Endothelial cell of umbilical vein (primary cell): ENCODE measurements around the gene MED27. TPM values are rescaled to one million over a fixed set of nuclear protein-coding genes. Genes with fewer than 3 reads are reported as not detected.

Source experiments
- BruUV-seq: library from RNA; stranded (reverse); fragments of 400-500 nt; replicated peaks from 2 replicates; lab custom pipeline; 2021; lab: Mats Ljungman, UMichigan
- CTCF ChIA-PET: fragments of 300-600, 350-600 bp; sonication (Branson Sonifier 250); formaldehyde crosslinking; loops from one replicate; lab custom pipeline; 2021; ENCODE audit warnings: antibody characterized with exemption, inconsistent platforms; lab: Charles Lee
- POLR2A ChIA-PET: fragments of 300-600, 350-600 bp; sonication (Branson Sonifier 250); formaldehyde crosslinking; loops from one replicate; lab custom pipeline; 2021; ENCODE audit warnings: antibody characterized with exemption, inconsistent platforms; lab: Charles Lee
- DNase-seq: peaks from one replicate; pipeline ENCODE4 v3.0.0-alpha.2; 2011; ENCODE audit warnings: low read depth, low spot score
- FAIRE-seq: peaks from 2 replicates; lab custom pipeline; 2011; peaks lifted over from hg19 to GRCh38; lab: Jason Lieb, UNC
- H2AFZ ChIP-seq: 2 replicates; pipeline ENCODE4 v1.6.0; 2012; ENCODE audit warnings: low read depth, low read length, control low read depth, inconsistent platforms
- H3K27ac ChIP-seq: 2 replicates; pipeline ENCODE4 v1.5.1; 2011; ENCODE audit warnings: low read depth, mild to moderate bottlenecking, control low read depth, low read length, moderate library complexity; ENCODE audit not compliant: insufficient read depth
- H3K27me3 ChIP-seq, 2 experiments: 2 replicates each; pipeline versions ENCODE4 v1.6.0 to v1.6.1; 2011; ENCODE audit warnings: low read length in 2 of 2, mixed read lengths in 1 of 2; ENCODE audit not compliant: control insufficient read depth in 2 of 2, insufficient read depth in 2 of 2
- H3K36me3 ChIP-seq, 2 experiments: 2 replicates in 1 of 2; 3 replicates in 1 of 2; pipeline ENCODE4 v1.5.1; 2011; ENCODE audit warnings: low read length in 2 of 2, mild to moderate bottlenecking in 1 of 2, moderate library complexity in 1 of 2; ENCODE audit not compliant: control insufficient read depth in 2 of 2, insufficient read depth in 2 of 2; ENCODE audit errors: extremely low read depth in 1 of 2
- H3K4me1 ChIP-seq: 3 replicates; pipeline ENCODE4 v1.5.1; 2011; ENCODE audit warnings: mild to moderate bottlenecking, low read length; ENCODE audit not compliant: control insufficient read depth, insufficient read depth; ENCODE audit errors: extremely low read depth
- H3K4me2 ChIP-seq: 2 replicates; pipeline ENCODE4 v1.6.1; 2011; ENCODE audit warnings: low read length, control low read depth, mixed read lengths; ENCODE audit not compliant: insufficient read depth
- H3K4me3 ChIP-seq, 3 experiments: fragments of 200-600 bp in 1 of 3; sonication (generic), shearing (Covaris generic) in 1 of 3; replicated peaks in 1 of 3; 2 replicates each; pipeline ENCODE4 v1.5.1; 2011 to 2016; ENCODE audit warnings: control low read depth in 3 of 3, low read length in 3 of 3, mild to moderate bottlenecking in 2 of 3, inconsistent platforms in 1 of 3, low read depth in 1 of 3, moderate library complexity in 1 of 3; ENCODE audit not compliant: insufficient read depth in 1 of 3
- H3K79me2 ChIP-seq: 2 replicates; pipeline ENCODE4 v1.6.0; 2012; ENCODE audit warnings: low read length, inconsistent platforms; ENCODE audit not compliant: control insufficient read depth, insufficient read depth
- H3K9ac ChIP-seq: replicated peaks from 2 replicates; pipeline ENCODE3; 2011; ENCODE audit warnings: low read length, control low read depth; ENCODE audit not compliant: insufficient read depth; ENCODE audit errors: extremely low read depth
- H3K9me1 ChIP-seq: replicated peaks from 3 replicates; pipeline ENCODE4 v1.6.0; 2011; ENCODE audit warnings: mild to moderate bottlenecking, low read length; ENCODE audit not compliant: control insufficient read depth, insufficient read depth; ENCODE audit errors: extremely low read depth
- H3K9me3 ChIP-seq: replicated peaks from 2 replicates; pipeline ENCODE4 v1.5.1; 2012; ENCODE audit warnings: low read length, inconsistent platforms; ENCODE audit not compliant: control insufficient read depth, insufficient read depth
- H4K20me1 ChIP-seq: replicated peaks from 2 replicates; pipeline ENCODE3; 2011; ENCODE audit warnings: mild to moderate bottlenecking, low read length; ENCODE audit not compliant: control insufficient read depth, insufficient read depth; ENCODE audit errors: extremely low read depth
- CTCF ChIP-seq, 2 donors: IDR thresholded peaks; 1 replicate in 1 of 2; 2 replicates in 1 of 2; pipeline ENCODE4 v1.5.1; 2011; ENCODE audit warnings: low read length in 2 of 2, mild to moderate bottlenecking in 2 of 2, moderate library complexity in 2 of 2, control low read depth in 1 of 2, inconsistent platforms in 1 of 2, low read depth in 1 of 2; ENCODE audit not compliant: insufficient read depth in 1 of 2; ENCODE audit errors: extremely low read depth in 1 of 2
- EZH2 ChIP-seq: IDR thresholded peaks from 2 replicates; pipeline ENCODE4 v1.6.1; 2012; ENCODE audit warnings: borderline replicate concordance, low read depth, mild to moderate bottlenecking, moderate library complexity, low read length, inconsistent platforms; ENCODE audit not compliant: severe bottlenecking
- FOS ChIP-seq: IDR thresholded peaks from 2 replicates; pipeline ENCODE4 v1.6.1; 2011; ENCODE audit warnings: mild to moderate bottlenecking, low read length, moderate library complexity, borderline replicate concordance; ENCODE audit not compliant: insufficient read depth
- GATA2 ChIP-seq: IDR thresholded peaks from 2 replicates; pipeline ENCODE4 v1.7.0; 2011; ENCODE audit warnings: low read depth, mild to moderate bottlenecking, moderate library complexity, mixed read lengths, low read length; ENCODE audit not compliant: insufficient read length, insufficient read depth
- JUN ChIP-seq: IDR thresholded peaks from 2 replicates; pipeline ENCODE4 v1.6.1; 2011; ENCODE audit warnings: borderline replicate concordance, low read depth; ENCODE audit not compliant: insufficient read length, insufficient read depth
- MAX ChIP-seq: IDR thresholded peaks from 2 replicates; pipeline ENCODE4 v1.6.1; 2011; ENCODE audit not compliant: insufficient read depth, insufficient read length
- MYC ChIP-seq: IDR thresholded peaks from one replicate; pipeline ENCODE4 v1.6.1; 2011; ENCODE audit warnings: mild to moderate bottlenecking, low read depth, low read length
- POLR2A ChIP-seq: IDR thresholded peaks from 2 replicates; pipeline ENCODE4 v1.6.1; 2012; ENCODE audit warnings: low read depth, mild to moderate bottlenecking, control low read depth, low read length
- POLR2AphosphoS5 ChIP-seq: IDR thresholded peaks from 2 replicates; pipeline ENCODE4 v1.6.1; 2012; ENCODE audit warnings: low read depth, mild to moderate bottlenecking, control low read depth, low read length, moderate library complexity; ENCODE audit not compliant: insufficient read depth
- dilution Hi-C: fragments of 300-500 bp; cut with MboI; formaldehyde crosslinking; loops from one replicate; pipeline ENCODE4 v1.15.0; 2019; ENCODE audit warnings: low sequenced_read_pairs; ENCODE audit not compliant: extremely low pct_ligation_motif_present
- intact Hi-C: fragments of 100-400 bp; cut with micrococcal nuclease; formaldehyde crosslinking; loops from one replicate; pipeline ENCODE4 v1.10.0; 2022
- polyA plus RNA-seq, 4 experiments: library from polyadenylated mRNA; depleted of rRNA in 3 of 4; stranded (reverse) in 3 of 4; unstranded in 1 of 4; fragments of >200 nt; gene quantifications; 2 replicates each; pipeline versions ENCODE4 v1.2.1 to v1.2.3, GENCODE V29; 2011 to 2012; ENCODE audit warnings: missing spikeins in 1 of 4
- total RNA-seq: library from RNA; stranded (reverse); gene quantifications from 2 replicates; pipeline ENCODE4 v1.2.3, GENCODE V29; 2021

The MED27 gene
- total and polyA plus RNA-seq, 2 donors (not counting 3 experiments of a cell fraction or from before 2014, with no cell fraction given), result 27.9 to 47.8 TPM

- Histone ChIP-seq H3K4me3 (no peak overlapping the region), H3K79me2 (no peaks in the 10 kb centered on the region), H4K20me1 (no peaks in the 10 kb centered on the region), H3K9ac (no peak overlapping the region), H3K27ac (no peak overlapping the region), H3K4me2 (no peak overlapping the region), H3K9me1 (no peaks in the 10 kb centered on the region), H3K4me1 (no peaks in the 10 kb centered on the region), H2AFZ (no peak overlapping the region), H3K9me3 (no peaks in the 10 kb centered on the region), H3K36me3 (peaks cover 0 to 4% of the 10 kb centered on the region in 2 experiments), H3K27me3 (no peaks in the 10 kb centered on the region)
- CTCF ChIA-PET, result interaction anchor here (0.9 kb wide), 1 partner anchor 14 kb away, joined by 4 read pairs; no protein-coding TSS in a partner anchor
- BruUV-seq, result no TSS peak
- TF ChIP-seq POLR2A (no peak), JUN (no peak), POLR2AphosphoS5 (no peak), MAX (no peak), GATA2 (no peak), FOS (no peak), MYC (no peak), EZH2 (no peak), CTCF (IDR thresholded peaks at IDR 0.05; ENCODE audit: extremely low read depth in 1 of 2, insufficient read depth in 1 of 2, low read depth in 1 of 2, low read length in 2 of 2) (no peak)
- POLR2A ChIA-PET, result no interaction called here
- dilution Hi-C loops, result no loop called here
- DNase-seq (no peak), FAIRE-seq (no peak)
- intact Hi-C loops, result no loop called here
These were observed 214.0 kb downstream of the MED27 start for GRCh38 chr9:131865446-131866195.
